ENCODE data around the gene PCDH9.

GRCh38 chr13:66639044-66639443, 591.1 kb downstream of the PCDH9 start:
- no peak for TF ChIP-seq CEBPB (IDR thresholded peaks at IDR 0.05; ENCODE audit: low read depth, low read length)
- TF ChIP-seq CTCF (conservative IDR thresholded peaks at IDR 0.05; ENCODE audit: low read depth, low read length): no peak
- TF ChIP-seq RFX5 (IDR thresholded peaks at IDR 0.05; ENCODE audit: low read depth, low read length): no peak
- no peak for TF ChIP-seq POLR2A (IDR thresholded peaks at IDR 0.05; ENCODE audit: low read depth, low read length)
- TF ChIP-seq USF2 (IDR thresholded peaks at IDR 0.05; ENCODE audit: low read depth, low read length): no peak

Measured in IMR-90 (cell line).